PFSK-1 (cell line): ENCODE results near the gene TRIM74.

Experiments
- FOXP2 ChIP-seq: optimal IDR thresholded peaks from 2 replicates; pipeline ENCODE3; 2011; ENCODE audit warnings: borderline replicate concordance, control low read depth, inconsistent platforms; ENCODE audit not compliant: insufficient read depth; ENCODE audit errors: extremely low read length, extremely low read depth
- POLR2AphosphoS5 ChIP-seq: IDR thresholded peaks from 2 replicates; pipeline ENCODE4 v1.6.1; 2012; ENCODE audit warnings: low read depth, mild to moderate bottlenecking, control low read depth, low read length, moderate library complexity
- REST ChIP-seq, 2 experiments: IDR thresholded peaks; 2 replicates each; pipeline versions ENCODE4 v1.6.1 to v1.8.0; 2011 to 2012; ENCODE audit warnings: low read depth in 2 of 2, low read length in 2 of 2, control low read depth in 1 of 2, inconsistent platforms in 1 of 2, mild to moderate bottlenecking in 1 of 2, moderate library complexity in 1 of 2; ENCODE audit not compliant: insufficient read depth in 1 of 2
- SIN3A ChIP-seq: IDR thresholded peaks from 2 replicates; pipeline ENCODE4 v1.6.1; 2012; ENCODE audit warnings: mild to moderate bottlenecking, low read length, moderate library complexity, borderline replicate concordance; ENCODE audit not compliant: insufficient read depth
- TAF1 ChIP-seq: IDR thresholded peaks from 2 replicates; pipeline ENCODE4 v1.6.1; 2012; ENCODE audit warnings: low read length, control low read depth, borderline replicate concordance; ENCODE audit not compliant: insufficient read depth

- TF ChIP-seq POLR2AphosphoS5 (no peak), SIN3A (no peak), REST (IDR thresholded peaks at IDR 0.05; ENCODE audit: insufficient read depth in 1 of 2, low read depth in 2 of 2, low read length in 2 of 2) (no peak), TAF1 (no peak), FOXP2 (no peak)
Measured at GRCh38 chr7:72925546-72926120, 43.6 kb downstream of the TRIM74 start.
